BE2C (cell line): Measurements from ENCODE around the gene ZNF322.

Experiments used
- DNase-seq: peaks from one replicate; pipeline ENCODE4 v3.0.0-alpha.2; 2020
- H3K27me3 ChIP-seq: fragments of 250-450 bp; sonication (Bioruptor Pico); 2 replicates; pipeline ENCODE4 v1.5.1; 2020; ENCODE audit warnings: mild to moderate bottlenecking
- H3K36me3 ChIP-seq: fragments of 250-450 bp; sonication (Bioruptor Pico); 2 replicates; pipeline ENCODE4 v1.5.1; 2020; ENCODE audit warnings: mild to moderate bottlenecking
- H3K4me1 ChIP-seq: fragments of 250-450 bp; sonication (Bioruptor Pico); 2 replicates; pipeline ENCODE4 v1.5.1; 2020
- H3K4me3 ChIP-seq: 2 replicates; pipeline ENCODE4 v1.5.1; 2011; ENCODE audit warnings: low read depth, low read length
- H3K9me3 ChIP-seq: fragments of 250-450 bp; sonication (Bioruptor Pico); 2 replicates; pipeline ENCODE4 v1.5.1; 2020
- CTCF ChIP-seq: IDR thresholded peaks from 2 replicates; pipeline ENCODE4 v1.5.1; 2012; ENCODE audit warnings: mild to moderate bottlenecking, low read depth, low read length

ZNF322 gene

GRCh38 chr6:26629359-26629758 is 30.2 kb downstream of the ZNF322 start:
- H3K36me3 ChIP-seq = peaks cover 4% of the 10 kb centered on the region; the same call in 1 of the 2 replicates
- no peaks in the 10 kb centered on the region for H3K4me1 ChIP-seq
- no peak for DNase-seq
- H3K4me3 ChIP-seq = no peak overlapping the region
- no peaks in the 10 kb centered on the region for H3K27me3 ChIP-seq
- no peaks in the 10 kb centered on the region for H3K9me3 ChIP-seq
- no peak for TF ChIP-seq CTCF

GRCh38 chr6:26627843-26628242 is 31.7 kb downstream of the ZNF322 start:
- no peaks in the 10 kb centered on the region for H3K4me1 ChIP-seq
- no peaks in the 10 kb centered on the region for H3K27me3 ChIP-seq
- no peaks in the 10 kb centered on the region for H3K9me3 ChIP-seq
- H3K4me3 ChIP-seq = no peak overlapping the region
- no peak for TF ChIP-seq CTCF
- DNase-seq = no peak
- no peaks in the 10 kb centered on the region for H3K36me3 ChIP-seq

- Histone ChIP-seq H3K9me3 (no peaks in the 10 kb centered on the region), H3K4me1 (no peaks in the 10 kb centered on the region), H3K27me3 (no peaks in the 10 kb centered on the region), H3K4me3 (no peak overlapping the region), H3K36me3 (no peaks in the 10 kb centered on the region)
- no peak for DNase-seq
- TF ChIP-seq CTCF = no peak
These were observed 35.0 kb downstream of the ZNF322 start for GRCh38 chr6:26624557-26624956.

- Histone ChIP-seq H3K4me1 (no peaks in the 10 kb centered on the region), H3K27me3 (no peaks in the 10 kb centered on the region), H3K9me3 (no peaks in the 10 kb centered on the region), H3K36me3 (no peaks in the 10 kb centered on the region), H3K4me3 (no peak overlapping the region)
- DNase-seq = no peak
- TF ChIP-seq CTCF = no peak
These were observed 36.1 kb downstream of the ZNF322 start for GRCh38 chr6:26623339-26623859.

GRCh38 chr6:26613689-26614683 is 45.6 kb downstream of the ZNF322 start:
- no peaks in the 10 kb centered on the region for H3K9me3 ChIP-seq
- no peak for TF ChIP-seq CTCF

GRCh38 chr6:26613201-26613600 is 46.3 kb downstream of the ZNF322 start:
- Histone ChIP-seq H3K9me3 (no peaks in the 10 kb centered on the region), H3K27me3 (peaks cover 20% of the 10 kb centered on the region), H3K4me1 (no peaks in the 10 kb centered on the region), H3K36me3 (no peaks in the 10 kb centered on the region), H3K4me3 (no peak overlapping the region)
- TF ChIP-seq CTCF = no peak
- DNase-seq = no peak

More at GRCh38 chr6:26613689-26614683, 45.6 kb downstream of the ZNF322 start:
- Histone ChIP-seq H3K27me3 (peaks cover 20% of the 10 kb centered on the region), H3K4me1 (no peaks in the 10 kb centered on the region), H3K4me3 (peak overlapping the region; percentile 28), H3K36me3 (no peaks in the 10 kb centered on the region)
- DNase-seq = no peak
